GM19025 (cell line): Measurements from ENCODE around the gene MEA1.

Source experiments
- ATAC-seq: cut with Tn5 transposase; IDR thresholded peaks from one replicate; pipeline ENCODE4 v1.9.1; 2021; ENCODE audit warnings: mild to moderate bottlenecking, low read depth, moderate library complexity; ENCODE audit not compliant: unreplicated experiment

MEA1 gene

DNA sequence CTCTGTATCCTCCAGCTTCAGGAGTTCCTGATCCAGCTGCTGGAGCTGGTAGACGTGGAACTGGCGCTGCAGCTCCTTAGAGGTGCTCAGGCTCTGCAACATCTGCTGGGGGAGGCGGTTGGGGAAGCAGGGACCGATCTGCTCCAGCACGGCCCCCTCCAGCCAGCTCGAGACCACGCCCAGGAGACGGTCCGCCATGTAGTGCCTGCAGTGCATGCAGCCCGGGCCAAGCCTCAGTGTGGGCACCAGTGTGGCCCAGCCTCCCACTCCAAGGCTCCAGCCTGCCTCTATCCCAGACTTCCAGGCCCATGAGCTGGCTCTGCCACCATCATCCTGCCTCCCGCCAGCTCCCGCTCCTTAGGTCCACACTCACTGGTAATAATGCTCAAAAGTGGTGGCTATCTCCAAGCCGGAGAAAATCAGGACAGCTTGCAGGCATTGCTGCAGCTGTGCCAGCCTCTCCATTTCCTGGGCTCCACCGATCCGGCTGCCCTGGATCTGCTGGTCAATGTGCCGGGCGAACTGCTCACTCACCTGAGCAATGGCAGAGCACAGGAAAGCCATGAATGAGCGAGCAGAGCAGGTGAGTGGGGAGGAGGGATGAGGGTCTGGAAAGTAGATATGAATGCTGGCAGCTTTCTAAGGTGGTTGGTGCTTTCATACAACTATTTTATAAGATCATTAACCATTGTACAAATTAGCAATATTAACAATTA, 27.0 kb upstream of the MEA1 start:
- ATAC-seq: no peak

DNA sequence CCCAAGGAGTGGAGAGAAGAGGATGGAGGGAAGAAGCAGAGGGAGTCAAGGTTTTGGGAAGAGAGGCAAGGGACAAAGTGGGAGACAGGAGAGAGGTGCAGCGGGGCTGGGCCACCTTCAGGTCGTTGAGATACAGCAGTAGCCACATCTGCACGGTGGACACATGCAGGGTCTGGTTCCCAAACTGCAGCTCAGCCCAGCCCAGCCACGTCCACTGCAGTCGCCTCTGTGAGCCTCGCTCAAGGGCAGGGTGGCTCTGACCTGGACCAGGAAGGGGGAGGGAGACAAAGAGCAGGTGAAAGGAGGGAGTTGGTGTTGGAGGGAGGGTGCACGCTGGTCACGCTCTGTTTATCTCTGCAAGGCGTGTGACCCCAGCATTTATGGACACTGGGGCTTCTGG, 25.0 kb upstream of the MEA1 start:
- ATAC-seq: no peak

DNA sequence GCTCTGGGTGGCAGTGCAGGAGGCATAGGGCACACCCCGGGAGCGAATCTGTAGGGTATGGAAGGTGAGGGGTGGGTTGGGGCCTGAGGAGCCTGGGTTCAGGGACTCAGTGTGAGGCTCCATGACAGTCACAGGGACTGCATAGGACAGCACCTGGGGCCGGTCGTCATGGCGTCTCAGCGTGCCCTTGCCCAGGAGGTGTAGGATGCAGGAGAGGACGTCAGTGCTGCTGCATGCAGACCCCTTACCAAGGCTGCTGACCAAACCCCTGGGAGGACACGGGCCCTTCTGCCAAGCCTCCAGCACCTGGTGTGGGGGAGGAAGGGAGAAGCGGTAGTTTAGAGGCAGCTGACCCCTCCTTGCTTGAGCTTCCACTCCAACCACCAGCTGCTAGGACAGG, 24.0 kb upstream of the MEA1 start:
- ATAC-seq: no peak

DNA sequence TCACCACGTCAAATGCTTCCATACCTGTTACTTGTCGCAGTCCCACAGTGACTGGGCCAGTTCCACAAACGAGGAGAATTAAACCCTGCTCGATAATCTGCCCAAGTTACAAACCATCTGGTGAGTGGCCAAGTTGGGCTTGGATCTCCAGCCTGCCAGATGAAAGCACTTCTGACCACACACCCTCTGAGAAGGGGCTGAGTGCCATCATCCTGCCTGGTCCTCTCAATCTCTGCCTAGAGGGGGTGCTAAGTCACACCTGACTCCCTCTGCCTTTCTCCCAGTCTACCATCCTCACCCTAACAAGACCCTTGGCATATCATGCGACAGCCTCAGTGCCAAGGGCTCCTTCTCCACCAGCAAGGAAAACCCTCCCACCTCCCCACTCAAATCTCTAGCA, 23.5 kb upstream of the MEA1 start:
- no peak for ATAC-seq

DNA sequence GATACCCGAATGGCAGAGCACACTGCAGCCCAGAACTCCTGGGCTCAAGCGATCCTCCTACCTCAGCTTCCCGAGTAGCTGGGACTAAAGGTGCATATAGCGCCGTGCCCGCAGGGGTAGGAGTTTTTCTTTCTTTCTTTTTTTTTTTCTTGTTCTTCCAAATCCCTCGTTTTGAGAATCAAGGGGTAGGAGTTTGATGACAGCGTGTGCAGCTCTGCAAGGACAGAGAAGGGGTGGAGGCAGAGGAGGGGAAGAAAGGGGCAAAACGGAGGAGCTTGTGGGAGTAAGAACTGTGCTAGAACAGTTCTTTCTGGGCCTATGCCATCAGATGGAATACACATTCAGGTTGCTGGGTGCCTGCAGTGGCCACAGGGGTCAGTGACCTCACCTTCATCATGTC, 23.0 kb upstream of the MEA1 start:
- ATAC-seq: no peak

DNA sequence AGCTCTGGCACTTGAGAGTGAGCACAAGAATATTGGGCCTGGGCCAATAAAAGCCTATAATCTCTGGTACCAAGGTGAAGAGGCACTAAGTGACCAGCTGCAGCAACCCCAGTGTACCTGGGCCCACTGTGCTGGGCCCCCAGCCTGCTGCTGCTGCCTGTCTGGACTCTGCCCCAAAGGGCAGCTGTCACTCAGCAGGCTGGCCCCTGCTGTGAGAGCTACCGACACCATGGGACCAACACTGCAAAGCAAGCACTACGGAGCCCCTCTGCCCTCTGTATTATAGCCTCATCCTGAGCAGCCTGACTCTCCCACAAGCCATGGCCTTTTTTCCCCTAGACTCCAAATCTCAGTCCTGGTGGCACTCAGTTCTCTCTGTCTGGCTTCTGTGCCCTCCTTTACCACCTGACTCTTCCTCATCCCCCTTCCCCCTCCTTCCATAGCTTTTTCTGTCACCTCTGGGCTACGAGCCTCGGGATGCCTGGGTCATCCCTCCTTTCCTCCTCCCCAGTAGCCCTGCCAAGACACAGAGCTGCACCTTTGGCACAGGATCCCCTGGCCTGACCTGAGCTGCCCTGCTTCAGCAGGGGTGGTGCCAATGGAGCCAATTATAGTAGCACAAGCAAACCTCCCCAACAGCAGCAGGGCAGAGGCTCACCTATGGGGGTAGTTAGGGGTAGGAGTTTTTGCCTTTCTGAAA, 21.9 kb upstream of the MEA1 start:
- no peak for ATAC-seq

DNA sequence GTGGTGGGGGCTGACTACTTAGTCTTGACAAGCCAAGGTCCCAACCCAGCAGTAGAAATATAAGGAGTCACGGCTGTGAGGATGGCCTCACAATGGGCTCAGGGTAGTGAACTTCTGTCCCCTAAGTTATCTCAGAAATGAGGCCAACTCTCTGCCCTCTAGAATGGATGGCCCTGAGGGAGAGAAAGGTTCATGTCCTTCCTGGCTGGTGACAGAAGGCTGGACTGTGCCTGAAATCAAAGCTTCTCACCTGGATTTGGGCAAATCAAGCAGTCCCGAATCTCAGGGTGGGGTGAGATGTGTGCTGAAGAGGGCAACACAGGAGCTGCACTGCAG, 20.4 kb upstream of the MEA1 start:
- no peak for ATAC-seq

DNA sequence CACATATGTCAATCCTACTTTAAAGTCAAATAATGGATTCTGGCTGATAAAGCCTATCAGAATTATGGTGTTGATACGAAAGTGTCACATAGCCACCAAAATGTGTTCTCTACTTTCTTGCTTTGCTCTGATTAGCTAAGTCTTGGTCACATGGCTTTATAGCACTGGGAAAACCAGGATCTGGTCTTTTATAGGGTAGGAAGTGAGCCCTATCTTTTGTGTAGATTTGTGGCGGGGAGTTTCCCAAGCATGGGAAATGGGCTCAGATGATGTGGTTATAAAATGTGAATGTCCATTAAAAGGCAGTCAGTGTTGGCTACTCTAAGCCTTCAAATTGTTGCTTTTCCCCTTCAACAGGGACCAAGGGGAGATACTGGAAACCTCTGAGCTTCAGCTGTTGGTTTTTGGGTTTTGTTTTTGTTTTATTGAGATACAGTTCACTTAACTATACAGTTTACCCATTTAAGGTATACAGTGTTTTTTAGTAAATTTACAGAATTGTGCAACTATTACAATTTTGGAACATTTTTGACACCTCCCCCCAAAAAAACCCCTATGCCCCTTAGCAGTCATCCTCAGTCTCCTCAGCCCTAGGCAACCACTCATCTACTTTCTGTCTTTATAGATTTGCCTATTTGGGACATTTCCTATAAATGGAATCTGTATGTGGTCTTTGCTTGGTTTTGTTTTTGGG, 19.9 kb upstream of the MEA1 start:
- ATAC-seq: no peak

DNA sequence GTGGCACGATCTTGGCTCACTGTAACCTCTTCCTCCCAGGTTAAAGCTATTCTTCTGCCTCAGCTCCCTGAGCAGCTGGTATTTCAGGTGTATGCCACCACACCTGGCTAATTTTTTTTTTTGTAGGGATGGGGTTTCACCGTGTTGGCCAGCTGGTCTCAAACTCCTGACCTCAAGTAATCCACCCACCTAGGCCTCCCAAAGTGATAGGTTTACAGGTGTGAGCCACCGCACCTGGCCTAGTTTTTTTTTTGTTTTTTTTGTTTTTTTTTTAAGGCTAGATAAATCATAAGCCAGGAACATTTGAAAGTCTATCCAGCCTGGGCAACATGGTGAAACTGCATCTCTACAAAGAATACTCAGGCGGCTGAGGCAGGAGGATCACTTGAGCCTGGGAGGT, 18.6 kb upstream of the MEA1 start:
- no peak for ATAC-seq

DNA sequence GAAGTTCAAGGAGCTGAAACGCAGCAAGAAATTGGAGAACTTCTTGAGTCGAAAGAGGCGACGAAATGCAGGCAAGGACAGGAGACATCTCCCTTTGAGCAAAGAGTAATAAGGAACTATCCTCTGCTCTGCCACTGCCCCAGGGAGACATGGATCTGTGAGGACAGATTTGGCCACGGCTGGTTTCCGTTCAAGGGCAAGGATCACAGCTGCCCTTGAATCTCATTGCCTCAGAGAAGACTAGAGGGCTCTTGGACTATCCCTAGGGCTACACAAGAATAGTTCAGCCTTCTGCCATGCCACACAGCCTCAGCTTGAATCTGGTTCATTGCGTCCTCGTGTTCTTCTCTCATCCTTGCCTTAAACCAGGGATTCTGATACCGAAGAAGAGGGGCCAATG, 15.4 kb upstream of the MEA1 start:
- ATAC-seq: no peak

DNA sequence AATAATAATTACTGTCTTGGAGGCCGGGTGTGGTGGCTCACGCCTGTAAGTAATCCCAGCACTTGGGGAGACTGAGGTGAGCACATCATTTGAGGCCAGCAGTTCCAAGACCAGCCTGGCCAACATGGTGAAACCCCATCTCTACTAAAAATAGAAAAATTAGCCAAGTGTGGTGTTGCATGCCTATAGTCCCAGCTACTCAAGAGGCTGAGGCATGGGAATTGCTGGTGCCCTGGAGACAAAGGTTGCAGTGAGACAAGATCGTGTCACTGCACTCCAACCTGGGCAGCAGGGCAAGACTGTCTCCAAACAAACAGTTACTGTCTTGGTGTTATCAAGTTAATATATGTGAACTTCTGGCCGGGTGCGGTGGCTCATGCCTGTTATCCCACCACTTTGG, 12.6 kb upstream of the MEA1 start:
- ATAC-seq: no peak

DNA sequence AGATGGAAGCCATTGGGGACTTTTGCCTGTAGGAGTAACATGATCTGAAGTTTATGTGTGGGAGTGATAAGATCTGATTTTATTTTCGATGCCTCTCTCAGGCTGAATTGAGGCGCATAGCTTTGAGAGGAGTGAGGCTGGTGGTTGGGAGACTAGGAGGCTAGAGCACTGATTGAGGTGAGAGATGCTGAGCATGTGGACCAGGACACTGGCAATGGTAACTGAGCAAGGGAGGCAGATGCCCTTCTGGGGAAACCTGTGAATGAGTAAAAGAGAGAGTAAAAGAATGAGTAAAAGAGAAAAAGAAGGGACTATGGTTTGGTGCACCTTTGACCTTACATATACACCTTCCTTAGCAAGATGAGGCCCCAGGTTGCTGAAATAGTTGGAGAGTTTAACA, 10.7 kb upstream of the MEA1 start:
- ATAC-seq: no peak

DNA sequence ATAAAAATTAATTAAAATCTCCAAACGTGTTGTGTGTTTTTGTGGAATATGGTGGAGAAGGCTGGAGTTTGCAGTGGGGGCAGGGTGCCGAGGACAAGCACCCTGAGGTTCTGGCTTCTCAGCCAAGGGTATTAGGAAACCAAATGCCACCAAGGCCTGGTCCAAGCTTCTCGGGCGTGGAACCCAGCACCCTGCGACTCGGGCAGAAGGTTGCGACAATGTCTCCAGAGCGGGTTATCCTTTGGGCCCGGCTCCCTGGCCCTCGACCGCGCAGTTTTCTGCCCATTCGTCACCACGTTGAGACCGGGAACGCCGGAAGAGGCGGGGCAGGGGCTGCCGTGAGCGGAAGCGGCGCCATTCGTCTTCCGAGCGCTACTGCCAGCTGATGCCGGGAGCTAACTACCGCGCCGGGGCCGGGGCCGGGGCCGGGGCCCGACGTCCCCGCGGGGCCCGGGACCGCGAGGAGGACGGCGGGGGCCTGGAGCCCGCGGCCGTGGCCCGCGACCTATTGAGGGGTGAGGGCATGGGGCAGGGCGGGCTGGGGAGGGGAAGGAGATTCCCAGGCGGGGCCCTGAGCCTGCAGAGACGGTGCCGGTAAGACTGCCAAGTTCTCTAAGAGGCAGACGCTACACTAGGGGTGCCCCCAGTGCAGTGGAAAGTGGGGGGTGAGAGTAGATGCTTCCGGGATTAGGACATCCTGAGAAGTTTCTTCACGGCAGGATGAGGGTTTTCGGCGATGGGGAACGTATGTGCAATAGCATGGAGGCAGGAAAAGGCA, 7.7 kb upstream of the MEA1 start, which contains the start of gene RRP36:
Gene RRP36 (plus strand): TSS at position 354 of the 778 bp plus-strand sequence. CDS start 32 bp downstream, at position 386.
- ATAC-seq: no peak

DNA sequence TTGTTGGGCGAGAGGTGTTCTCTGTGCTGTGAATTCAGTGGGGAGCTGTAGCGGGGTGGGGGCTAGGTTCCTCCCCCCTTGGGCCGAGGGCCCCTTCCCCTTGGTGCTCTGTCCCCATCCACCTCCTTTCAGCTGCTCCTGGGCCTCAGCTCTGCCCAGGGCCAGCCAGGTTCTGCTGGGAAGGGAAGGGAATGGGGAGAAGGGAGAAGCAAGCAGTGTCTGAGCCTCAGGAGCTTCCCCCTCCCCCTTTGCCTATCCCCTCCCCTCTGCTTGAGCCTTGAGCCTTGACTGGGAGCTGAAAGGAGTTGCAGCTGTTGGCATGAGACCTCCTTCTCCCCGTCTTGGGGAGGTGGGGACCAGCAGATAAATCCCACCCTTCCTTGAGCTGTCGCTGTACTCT, 7.1 kb upstream of the MEA1 start:
- ATAC-seq: no peak

DNA sequence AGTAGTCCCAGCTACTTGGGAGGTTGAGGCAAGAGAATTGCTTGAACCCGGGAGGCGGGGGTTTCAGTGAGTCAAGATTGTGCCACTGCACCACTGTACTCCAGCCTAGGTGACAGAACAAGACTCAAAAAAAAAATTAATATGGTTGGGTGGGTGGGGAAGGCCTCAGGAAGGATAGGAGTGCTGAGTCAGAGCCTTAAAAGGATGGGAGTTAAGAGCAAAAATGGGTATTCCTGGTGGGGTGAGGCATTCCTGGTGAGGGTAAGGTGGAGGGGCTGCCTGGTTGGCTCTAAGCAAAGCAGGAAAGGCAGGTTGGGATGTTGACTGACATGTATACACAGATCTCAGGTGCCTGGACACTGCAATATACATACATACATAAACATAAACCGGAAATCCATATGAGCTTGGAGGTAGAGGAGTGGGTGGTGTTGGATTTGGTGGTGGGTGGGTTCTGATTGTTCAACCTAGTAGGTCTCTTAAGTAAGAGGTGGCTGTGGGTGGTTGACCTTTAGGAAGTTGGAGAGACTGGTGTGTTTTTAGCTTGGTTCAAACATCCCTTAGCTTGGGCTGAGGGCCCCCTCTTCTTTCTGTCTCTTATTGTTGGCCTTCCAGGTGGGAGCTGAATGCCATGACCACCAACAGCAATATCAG, 6.4 kb upstream of the MEA1 start:
- no peak for ATAC-seq

DNA sequence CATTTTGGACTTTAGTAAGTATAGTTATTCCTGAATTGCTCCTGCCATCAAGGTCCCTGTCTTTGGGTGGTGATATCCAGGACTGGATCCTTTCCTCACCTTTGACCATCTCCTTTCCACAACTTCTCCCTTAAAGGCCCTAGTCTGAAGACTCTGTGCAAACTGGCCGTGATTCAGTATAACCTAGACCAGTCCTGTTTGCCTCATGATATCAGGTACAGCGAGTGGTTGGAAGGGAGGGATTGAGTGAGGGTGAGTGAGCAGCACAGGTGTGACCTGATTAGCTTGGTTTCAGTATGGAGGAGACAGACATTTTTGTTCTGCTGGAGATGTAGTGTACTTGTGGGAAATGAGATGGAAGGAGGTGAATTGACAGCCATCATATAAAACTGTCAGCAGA, 5.4 kb upstream of the MEA1 start:
- no peak for ATAC-seq

DNA sequence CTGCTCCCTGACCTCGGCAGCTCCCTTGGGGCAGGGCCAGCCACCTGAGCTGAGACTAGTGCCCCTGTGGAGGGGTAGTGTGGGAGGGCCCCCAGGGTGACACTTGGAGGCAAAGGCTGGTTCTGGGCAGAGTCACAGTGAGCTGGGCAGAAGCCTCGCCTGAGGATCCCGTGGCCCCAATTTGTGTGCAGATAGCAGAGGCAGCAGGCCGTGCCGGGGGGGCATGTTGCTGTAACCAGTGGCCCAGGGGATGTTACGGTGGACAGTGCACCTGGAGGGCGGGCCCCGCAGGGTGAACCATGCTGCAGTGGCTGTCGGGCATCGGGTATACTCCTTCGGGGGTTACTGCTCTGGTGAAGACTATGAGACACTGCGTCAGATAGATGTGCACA, 3.2 kb upstream of the MEA1 start:
- ATAC-seq: no peak

DNA sequence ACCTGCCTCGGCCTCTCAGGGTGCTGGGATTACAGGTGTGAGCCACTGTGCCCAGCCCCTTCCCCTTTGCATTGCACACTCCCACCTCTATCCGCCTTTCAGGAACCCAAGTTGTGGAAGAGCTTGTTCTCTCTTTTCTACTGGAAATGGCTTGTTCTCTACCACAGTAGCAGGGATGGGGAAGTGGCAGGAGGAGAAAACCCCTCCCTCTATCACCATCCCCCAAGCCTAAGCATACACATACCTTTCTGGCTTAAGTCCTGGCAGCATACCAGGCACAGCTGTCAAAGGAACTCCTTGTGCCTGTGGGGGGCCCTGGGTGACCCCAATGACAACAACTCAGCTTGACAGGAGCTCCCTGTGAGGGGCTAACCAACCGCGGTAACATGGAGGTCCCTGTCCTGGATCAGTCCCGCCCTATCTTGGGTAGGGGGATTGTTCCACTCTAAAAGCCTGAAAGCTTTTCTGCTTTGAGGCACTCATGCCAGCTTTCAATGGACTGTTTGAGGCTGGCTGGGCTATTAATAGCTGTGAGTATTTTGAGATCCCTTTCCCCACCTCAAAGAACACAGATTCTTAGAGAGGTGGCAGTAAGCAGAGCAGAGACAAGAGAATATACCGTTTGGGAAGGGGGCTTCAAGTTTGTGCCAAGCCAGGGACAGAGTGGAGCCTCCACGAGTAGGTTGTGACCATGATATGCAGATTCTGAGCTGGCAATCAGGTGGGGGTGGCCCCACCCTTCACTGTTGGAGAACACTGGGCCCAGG, 2.6 kb upstream of the MEA1 start:
- ATAC-seq: no peak

DNA sequence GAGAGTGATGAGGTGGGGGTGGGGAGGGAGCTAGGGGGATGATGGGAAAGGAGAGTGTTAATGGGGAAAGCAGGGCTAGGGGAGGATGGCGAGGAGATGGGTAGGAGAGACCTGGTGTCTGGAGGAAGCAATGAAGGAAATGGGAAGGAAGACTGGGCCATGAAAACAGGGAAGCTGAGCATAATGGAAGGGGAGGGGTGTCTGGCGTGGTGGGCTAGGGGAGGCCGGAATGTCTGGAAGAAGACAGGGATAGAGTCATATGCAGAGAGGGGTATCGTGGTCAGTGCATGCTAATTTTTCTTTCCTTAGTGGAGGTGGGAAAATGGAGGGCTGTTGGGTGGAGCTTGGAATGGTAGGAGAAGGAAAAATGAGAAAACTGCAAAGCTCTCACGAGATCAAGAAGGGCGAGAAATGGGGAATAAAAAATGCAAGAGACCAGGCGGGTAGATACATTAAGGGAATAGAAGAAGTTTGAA, 726 bp upstream of the MEA1 start:
- no peak for ATAC-seq
